Pancreas (tissue), 10 donors: ENCODE results near the gene ANKRD33B. TPM values are rescaled to one million over a fixed set of nuclear protein-coding genes. Genes with fewer than 3 reads are reported as not detected.

Experiments used
- ATAC-seq, 4 donors: fragments of 200-7000 bp; cut with Tn5 transposase; one replicate each; pipeline versions ENCODE4 v1.8.0 to v1.9.1; 2020; ENCODE audit warnings: mild to moderate bottlenecking in 4 of 4, moderate library complexity in 4 of 4
- DNase-seq, 6 donors: peaks; one replicate each; pipeline ENCODE4 v3.0.0-alpha.2; 2020
- FAIRE-seq: peaks from 2 replicates; lab custom pipeline; 2012; peaks lifted over from hg19 to GRCh38; lab: Jason Lieb, UNC
- H3K27ac ChIP-seq, 4 donors: fragments of 200-600 bp; sonication (generic); 1 replicate in 3 of 4; 2 replicates in 1 of 4; pipeline versions ENCODE4 v1.5.0 to v1.8.0; 2020
- H3K27me3 ChIP-seq, 4 donors: fragments of 200-600 bp; one replicate each; pipeline ENCODE4 v1.8.0; 2021
- H3K36me3 ChIP-seq, 3 donors: fragments of 200-600 bp; sonication (generic) in 1 of 3; one replicate each; pipeline versions ENCODE4 v1.5.0 to v1.8.0; 2020 to 2021
- H3K4me1 ChIP-seq, 3 donors: fragments of 200-600 bp; one replicate each; pipeline ENCODE4 v1.8.0; 2021
- H3K4me3 ChIP-seq, 4 donors: fragments of 200-600 bp; sonication (generic) in 2 of 4; one replicate each; pipeline versions ENCODE4 v1.5.0 to v1.8.0; 2020 to 2021
- H3K9me3 ChIP-seq, 4 donors: fragments of 200-600 bp; one replicate each; pipeline ENCODE4 v1.8.0; 2021
- CTCF ChIP-seq, 4 donors: fragments of 200-600 bp; sonication (generic) in 3 of 4; IDR thresholded peaks; one replicate each; pipeline versions ENCODE4 v1.5.0 to v1.8.0; 2021; ENCODE audit warnings: antibody characterized with exemption in 4 of 4
- WGBS, 2 donors: extraction: QIAGEN DNeasy Blood & Tissue Kit; methylation state at CpG; one replicate each; pipeline ENCODE4 v1.1.7; 2013; 5-methylcytosine and 5-hydroxymethylcytosine counted together
- intact Hi-C, 3 donors: fragments of 100-400 bp; cut with DNase I; formaldehyde crosslinking; loops; one replicate each; pipeline versions ENCODE4 v1.11.1 to v1.14.2; 2022
- polyA plus RNA-seq, 2 donors: library from polyadenylated mRNA; stranded (reverse); fragments of 200-250 nt; gene quantifications; one replicate each; pipeline ENCODE4 v1.2.3, GENCODE V29; 2013
- total RNA-seq, 6 donors: library from RNA; stranded (reverse); fragmentation: NEBNext Ultra II Directional in 4 of 6; extraction: Animal tissue kit (Norgen Biotek cat#: 25700) in 4 of 6; gene quantifications; one replicate each; pipeline versions ENCODE4 v1.2.1 to v1.2.4, GENCODE V29; 2021 to 2023
- donor health status: healthy with polysubstance abuse.
- donor health status: DM: no; HTN: no; CAD: no; lungs with moderate emphysema.
- donor health status: DM: no; HTN: no; CAD: no.
- donor health status: control.
- donor health status: control.
- donor health status: Bipolar disorder and iron deficiency.
- donor health status: DM: yes; HTN: yes; CAD: no.
- donor health status: DM: no; HTN: no; CAD: no.
- donor health status: DM: no; HTN: no; CAD: no.
- donor health status: DM: yes; HTN: yes; CAD: no.

The ANKRD33B gene
- total and polyA plus RNA-seq, 8 donors, result 0.57 to 2.7 (median 1.1) TPM

GRCh38 chr5:10527281-10527950 is 36.5 kb upstream of the ANKRD33B start:
- Histone ChIP-seq H3K9me3 (no peaks in the 10 kb centered on the region), H3K4me1 (no peaks in the 10 kb centered on the region), H3K36me3 (no peaks in the 10 kb centered on the region), H3K27ac (no peak overlapping the region), H3K4me3 (no peak overlapping the region), H3K27me3 (no peaks in the 10 kb centered on the region)
- DNase-seq (no peak), ATAC-seq (no peak), FAIRE-seq (no peak)
- intact Hi-C loops, result no loop called here
- no peak for TF ChIP-seq CTCF (IDR thresholded peaks at IDR 0.05)
- WGBS, 2 donors, result 70 to 74% methylated on average over 11 of the region's 11 CpGs

GRCh38 chr5:10528056-10528816 is 35.6 kb upstream of the ANKRD33B start:
- no peak for FAIRE-seq
- no peak for TF ChIP-seq CTCF (IDR thresholded peaks at IDR 0.05)
- 66 to 69% methylated on average over 9 of the region's 9 CpGs for WGBS, 2 donors

GRCh38 chr5:10528827-10529226 is 35.0 kb upstream of the ANKRD33B start:
- Histone ChIP-seq H3K4me3 (no peak overlapping the region), H3K36me3 (no peaks in the 10 kb centered on the region), H3K27ac (no peak overlapping the region), H3K27me3 (no peaks in the 10 kb centered on the region), H3K9me3 (no peaks in the 10 kb centered on the region), H3K4me1 (no peaks in the 10 kb centered on the region)
- ATAC-seq (no peak), DNase-seq (no peak), FAIRE-seq (no peak)
- TF ChIP-seq CTCF (IDR thresholded peaks at IDR 0.05), result no peak
- intact Hi-C loops, result no loop called here
- WGBS, 2 donors, result 55 to 74% methylated on average over 1 of the region's 1 CpG

More at GRCh38 chr5:10528056-10528816, 35.6 kb upstream of the ANKRD33B start:
- H3K36me3 ChIP-seq, result no peaks in the 10 kb centered on the region
- intact Hi-C loops, result no loop called here
- no peak overlapping the region for H3K4me3 ChIP-seq
- H3K27me3 ChIP-seq, result no peaks in the 10 kb centered on the region
- no peak for DNase-seq
- no peak for ATAC-seq
- H3K27ac ChIP-seq, result no peak overlapping the region
- H3K4me1 ChIP-seq, result no peaks in the 10 kb centered on the region
- H3K9me3 ChIP-seq, result no peaks in the 10 kb centered on the region

- ATAC-seq (no peak), FAIRE-seq (no peak), DNase-seq (no peak)
- Histone ChIP-seq H3K27ac (no peak overlapping the region), H3K4me1 (no peaks in the 10 kb centered on the region), H3K4me3 (no peak overlapping the region), H3K9me3 (no peaks in the 10 kb centered on the region), H3K36me3 (no peaks in the 10 kb centered on the region), H3K27me3 (no peaks in the 10 kb centered on the region)
- TF ChIP-seq CTCF (IDR thresholded peaks at IDR 0.05), result no peak
- intact Hi-C loops, result no loop called here
- 72 to 83% methylated on average over 11 of the region's 11 CpGs for WGBS, 2 donors
These were observed 33.1 kb upstream of the ANKRD33B start for GRCh38 chr5:10530601-10531320.
